GM10266 (cell line): Measurements from ENCODE around the gene GCLM.

ENCODE experiments used
- DNase-seq: peaks from one replicate; pipeline ENCODE4 v3.0.0; 2012; ENCODE audit errors: extremely low spot score
- TF ChIP-seq, protein P1 (sequence below): IDR thresholded peaks from 2 replicates; pipeline ENCODE4 v1.5.1; 2012; ENCODE audit warnings: mild to moderate bottlenecking, low read depth; ENCODE audit not compliant: control insufficient read depth, insufficient read depth; ENCODE audit errors: missing control alignments

The GCLM gene

DNA sequence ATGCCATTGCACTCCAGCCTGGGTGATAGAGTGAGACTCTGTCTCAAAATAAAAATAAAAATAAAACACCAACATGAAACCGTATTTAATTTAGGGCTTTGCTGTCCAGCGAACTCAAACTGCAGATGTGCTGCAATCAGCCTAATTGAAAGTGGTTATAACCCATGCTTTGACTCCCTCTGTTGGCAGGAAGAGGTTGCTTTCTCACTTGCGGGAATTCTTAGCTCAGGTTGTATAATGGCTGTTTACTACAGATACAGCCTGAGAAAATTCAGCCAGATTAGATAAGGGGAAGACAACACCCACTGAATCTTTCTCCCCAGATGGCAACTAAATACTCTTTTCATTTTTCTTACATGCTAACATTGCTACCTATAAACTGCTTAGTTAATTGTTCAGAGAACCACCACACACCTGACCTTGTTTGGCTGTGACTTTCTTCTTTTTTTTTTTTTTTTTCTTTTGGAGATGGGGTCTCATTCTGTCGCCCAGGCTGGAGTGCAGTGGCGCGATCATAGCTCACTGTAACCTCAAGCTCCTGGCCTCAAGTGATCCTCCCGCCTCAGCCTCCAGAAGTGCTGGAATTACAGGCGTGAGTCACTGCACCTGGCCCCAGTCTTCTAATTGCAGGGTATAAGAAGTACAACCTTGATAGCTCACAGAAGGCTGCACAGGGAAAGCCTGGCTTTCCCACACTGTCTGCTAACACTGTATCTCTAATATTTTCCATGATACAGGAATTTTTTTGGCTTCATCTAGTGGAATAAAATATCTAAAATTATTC, 64.8 kb downstream of the GCLM start:
- DNase-seq, result peak; percentile 73
- TF ChIP-seq, protein P1, sequence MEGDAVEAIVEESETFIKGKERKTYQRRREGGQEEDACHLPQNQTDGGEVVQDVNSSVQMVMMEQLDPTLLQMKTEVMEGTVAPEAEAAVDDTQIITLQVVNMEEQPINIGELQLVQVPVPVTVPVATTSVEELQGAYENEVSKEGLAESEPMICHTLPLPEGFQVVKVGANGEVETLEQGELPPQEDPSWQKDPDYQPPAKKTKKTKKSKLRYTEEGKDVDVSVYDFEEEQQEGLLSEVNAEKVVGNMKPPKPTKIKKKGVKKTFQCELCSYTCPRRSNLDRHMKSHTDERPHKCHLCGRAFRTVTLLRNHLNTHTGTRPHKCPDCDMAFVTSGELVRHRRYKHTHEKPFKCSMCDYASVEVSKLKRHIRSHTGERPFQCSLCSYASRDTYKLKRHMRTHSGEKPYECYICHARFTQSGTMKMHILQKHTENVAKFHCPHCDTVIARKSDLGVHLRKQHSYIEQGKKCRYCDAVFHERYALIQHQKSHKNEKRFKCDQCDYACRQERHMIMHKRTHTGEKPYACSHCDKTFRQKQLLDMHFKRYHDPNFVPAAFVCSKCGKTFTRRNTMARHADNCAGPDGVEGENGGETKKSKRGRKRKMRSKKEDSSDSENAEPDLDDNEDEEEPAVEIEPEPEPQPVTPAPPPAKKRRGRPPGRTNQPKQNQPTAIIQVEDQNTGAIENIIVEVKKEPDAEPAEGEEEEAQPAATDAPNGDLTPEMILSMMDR, result peak; percentile 75

- no peak for DNase-seq
- TF ChIP-seq, protein P1, result no peak
Measured at GRCh38 chr1:93842750-93843500, 66.3 kb downstream of the GCLM start.

- no peak for DNase-seq
- TF ChIP-seq, protein P1, result no peak
Measured at GRCh38 chr1:93841771-93842170, 67.5 kb downstream of the GCLM start.

DNA sequence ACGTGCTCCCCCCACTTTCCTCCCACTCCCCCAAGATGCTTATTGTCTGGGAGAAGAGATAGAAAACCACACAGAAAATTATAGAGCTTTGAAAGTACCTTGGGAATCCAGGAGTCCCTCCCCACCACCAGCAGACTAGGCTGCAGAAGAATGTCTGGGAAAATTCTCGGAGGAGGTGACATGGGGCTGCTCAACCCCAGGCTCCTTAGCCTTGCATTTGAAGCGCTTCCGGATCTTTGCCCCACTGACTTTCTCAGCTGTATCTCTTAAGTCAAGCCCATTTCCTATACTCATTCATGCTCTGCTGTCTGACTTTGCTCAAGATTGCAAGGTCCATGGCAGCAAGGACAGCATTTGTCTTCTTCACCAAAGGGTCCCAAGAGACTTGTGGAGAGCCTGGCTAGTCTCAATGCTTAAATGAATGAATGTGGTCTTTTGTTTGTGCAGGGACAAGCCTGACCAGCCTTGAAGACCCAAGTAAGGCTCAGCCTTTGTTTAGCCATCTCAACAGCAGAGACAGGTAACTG, 68.2 kb downstream of the GCLM start:
- TF ChIP-seq, protein P1, result no peak
- no peak for DNase-seq

DNA sequence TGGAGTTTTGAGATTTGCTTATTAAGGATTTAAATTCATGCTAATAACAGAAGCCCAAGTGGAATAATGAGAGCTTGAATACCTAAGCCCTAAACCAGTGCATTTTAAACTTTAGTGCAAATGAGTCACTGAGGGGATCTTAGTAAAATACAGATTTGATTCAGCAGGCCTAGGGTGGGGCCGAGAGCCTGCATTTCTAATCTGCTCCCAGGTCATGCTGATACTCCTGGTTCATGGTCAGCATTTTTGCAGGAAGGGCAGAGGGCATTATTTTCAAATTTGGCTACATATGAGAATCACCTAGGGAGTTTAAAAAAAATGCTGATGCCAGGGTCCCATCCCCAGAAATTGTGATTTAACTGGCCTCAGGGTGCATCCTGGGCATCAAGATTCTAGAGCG, 69.5 kb downstream of the GCLM start:
- DNase-seq, result no peak
- TF ChIP-seq, protein P1, result no peak

DNA sequence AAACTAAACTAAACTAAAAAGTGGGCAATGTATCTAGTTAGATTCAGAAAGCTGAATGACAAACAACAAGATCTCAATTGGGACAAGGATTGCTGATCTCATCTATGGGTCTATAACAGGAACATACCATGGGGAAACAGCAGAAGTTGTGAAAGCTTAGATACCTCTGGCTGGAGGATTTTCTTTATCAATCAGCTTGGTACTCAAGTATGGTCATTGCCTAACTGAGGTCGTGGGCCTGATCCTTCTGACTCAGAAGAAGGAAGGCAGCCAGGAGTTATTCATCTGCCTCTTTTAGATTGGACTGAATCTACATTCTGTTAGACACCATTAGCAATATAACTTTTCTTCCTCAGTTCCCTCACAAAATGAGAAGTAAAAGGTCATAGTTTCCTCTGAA, 69.9 kb downstream of the GCLM start:
- TF ChIP-seq, protein P1, result no peak
- DNase-seq, result no peak

DNA sequence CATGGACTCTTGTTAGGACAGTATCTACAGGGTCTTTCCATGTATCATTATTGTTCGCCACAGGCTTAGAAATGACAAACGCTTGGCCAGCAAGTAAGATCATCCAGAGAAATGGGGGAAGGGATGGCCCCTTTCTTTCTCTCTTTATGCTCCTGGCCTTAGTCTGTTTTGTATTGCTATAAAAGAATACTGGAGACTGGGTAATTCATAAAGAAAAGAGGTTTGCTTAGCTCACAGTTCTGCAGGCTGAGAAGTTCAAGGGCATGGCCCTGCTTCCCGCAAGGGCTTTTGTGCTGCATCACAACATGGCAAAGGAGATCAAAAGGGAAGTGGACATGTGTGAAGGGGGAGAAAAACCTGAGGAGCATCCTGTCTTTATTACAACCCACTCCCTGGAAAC, 71.3 kb downstream of the GCLM start:
- DNase-seq, result no peak
- TF ChIP-seq, protein P1, result no peak
